ENCODE data around the gene DMXL1.

Gene DMXL1

DNA sequence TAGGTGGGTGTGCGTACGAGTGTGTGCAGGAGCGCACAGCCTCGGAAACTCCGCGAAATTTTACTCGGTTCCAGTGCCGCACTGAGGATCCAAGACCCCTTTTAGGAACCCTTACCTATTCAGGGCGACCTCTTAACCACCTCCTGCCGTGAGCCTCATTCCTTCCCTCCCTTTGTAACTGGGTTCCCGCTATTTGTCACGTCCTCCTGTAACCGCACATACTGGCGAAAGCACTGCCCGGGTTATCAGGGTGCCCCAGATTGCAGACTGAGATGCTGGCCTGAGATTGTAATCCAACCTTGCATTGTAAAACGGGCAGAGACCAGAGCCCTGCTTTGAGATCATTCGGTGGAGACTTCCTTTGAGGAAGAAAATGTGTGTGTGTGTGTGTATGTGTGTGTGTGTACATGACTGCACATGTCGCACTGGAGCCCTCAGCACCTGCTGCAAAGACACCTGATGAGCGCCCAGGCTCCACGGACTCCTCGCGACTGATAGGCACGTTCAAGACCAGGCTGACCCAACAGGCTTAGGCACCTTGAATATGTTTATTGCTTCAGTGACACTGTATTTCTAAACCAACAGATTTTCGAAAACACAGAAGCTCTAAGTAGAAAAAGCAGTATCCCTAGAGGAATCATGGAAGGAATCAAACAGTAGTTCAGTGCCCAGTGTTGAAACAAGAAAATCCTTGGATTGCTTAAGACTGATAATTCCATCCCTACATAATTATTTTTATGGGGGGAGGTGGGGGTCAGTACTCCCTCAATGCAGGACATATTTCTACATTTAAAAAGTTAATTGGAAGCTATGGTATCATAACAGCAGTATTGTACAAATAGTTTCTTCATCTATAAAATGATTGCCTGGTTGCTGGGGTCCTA is 198.4 kb downstream of the DMXL1 start:
- DNase-seq (ENCODE audit: low read depth in 2 of 2), result no peak

DNA sequence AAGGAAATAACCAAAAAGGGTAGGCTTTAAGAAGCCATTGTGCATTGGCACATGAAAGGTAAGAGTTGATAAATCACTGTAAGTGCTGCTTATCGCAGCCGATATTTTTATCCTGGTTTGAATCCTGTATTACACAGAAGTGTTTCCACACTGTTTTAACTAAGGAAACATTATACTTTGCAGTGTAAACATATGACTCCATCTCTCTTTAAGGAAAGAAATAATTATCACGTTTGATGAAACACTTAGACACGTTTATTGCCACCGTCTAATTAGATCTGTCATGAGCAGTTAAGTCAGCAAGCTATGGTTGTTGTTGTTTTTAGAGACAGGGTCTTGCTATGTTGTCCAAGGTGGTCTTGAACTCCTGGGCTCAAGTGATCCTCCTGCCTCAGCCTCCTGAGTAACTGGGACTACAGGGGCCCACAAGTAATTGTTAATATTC is 199.3 kb downstream of the DMXL1 start:
- DNase-seq (ENCODE audit: low read depth in 2 of 2), result no peak

DNA sequence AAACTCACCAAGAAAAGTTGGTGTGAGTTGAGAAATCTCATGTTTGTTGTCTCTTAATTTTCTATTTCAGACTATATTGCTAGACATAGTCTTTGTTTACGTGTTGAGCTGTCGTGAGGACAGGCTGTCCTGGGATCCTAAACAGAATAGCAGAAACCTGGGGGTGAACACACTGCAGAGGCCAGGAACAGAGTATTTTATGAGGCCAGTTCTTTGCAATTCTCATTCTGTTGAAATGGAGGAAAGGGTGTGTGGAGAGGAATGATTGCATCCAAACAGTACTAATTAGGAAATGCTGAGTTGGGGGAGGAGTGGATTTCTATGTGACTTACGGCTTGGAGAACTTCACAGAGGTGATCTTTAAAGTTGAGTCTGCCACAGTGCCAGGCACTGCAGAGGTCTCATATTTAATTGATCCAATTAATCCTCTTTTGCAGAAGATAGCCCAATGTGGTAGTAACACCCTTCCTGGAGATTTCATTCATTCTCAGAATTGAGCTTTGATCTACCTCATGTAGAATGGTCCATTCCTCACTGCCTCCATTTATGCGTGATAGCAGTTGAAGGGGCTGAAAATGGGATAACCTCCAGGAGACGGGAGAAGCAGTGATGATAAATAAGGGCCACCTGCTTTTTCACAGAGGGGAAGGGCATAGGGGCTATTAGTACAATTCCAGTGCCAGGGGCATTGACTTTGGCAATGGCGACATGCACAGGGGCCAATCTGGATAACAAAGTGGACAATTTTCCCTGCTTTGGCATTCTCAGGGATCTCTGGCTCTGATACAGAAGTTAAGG is 200.3 kb downstream of the DMXL1 start:
- no peak for DNase-seq (ENCODE audit: low read depth in 2 of 2)

DNA sequence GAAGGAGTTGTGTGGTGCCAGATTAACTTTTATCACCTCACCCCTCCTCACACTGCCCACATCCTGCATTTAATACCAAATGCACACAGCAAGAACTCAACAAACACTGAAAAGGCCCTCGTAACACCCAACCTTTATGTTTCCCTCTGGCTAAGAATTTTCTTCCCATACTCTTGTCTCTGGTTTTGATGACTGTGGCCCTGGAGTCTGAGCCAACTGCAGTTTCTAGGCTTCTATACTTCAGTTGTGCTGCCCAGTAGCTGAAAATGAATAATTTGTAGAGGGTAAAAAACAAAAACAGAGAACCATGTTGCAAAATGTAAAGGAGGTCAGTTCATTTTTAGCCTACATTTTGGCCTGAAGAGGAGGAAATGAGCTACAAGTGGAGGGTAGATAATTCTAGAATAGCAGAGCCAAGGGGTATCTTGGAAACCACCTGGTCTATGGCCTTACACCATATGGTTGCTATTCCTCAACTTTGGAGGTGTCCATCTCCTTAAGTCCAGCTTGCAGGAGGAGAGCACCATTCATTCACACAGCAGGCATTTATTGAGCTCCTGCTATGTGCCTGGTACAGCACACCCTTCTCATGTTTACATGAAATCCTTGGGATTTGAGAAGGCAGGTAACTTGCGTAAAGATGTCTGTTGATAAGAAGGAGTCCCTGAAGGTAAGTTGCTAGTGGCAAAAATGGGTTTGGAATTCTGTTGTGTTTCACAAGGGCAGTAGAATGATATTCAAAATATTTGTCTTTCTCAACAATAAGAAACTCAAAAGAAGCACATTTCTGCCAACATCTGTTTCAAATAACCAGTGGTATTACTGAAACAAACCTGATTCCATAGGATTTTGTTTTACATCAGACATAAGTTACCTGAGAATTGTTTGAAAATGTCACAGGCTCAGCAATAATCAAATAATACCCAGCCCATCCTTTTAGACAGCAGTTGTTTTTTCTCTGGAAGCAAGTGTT is 201.2 kb downstream of the DMXL1 start:
- no peak for DNase-seq (ENCODE audit: low read depth in 2 of 2)

DNA sequence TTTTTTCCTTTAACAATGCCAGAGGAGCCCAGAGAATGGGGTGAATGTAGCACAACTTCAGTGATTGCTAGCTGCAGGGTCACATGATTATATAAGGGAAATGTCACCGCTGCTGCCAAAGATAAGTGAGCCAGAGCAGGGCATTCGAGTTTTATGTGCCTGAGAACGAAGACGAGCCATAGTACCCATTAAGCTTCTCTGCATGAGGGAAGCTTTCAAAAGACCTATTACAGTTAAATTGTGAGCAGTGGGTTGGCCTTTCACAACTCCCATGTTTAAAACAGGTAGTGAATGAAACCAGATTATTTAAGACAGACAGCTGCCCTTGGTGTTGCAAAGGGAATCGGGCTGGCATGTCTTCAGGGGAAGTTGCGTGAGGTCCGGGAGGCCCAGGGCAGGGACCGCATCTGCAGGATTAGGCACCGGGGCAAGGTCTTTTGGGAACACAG is 202.5 kb downstream of the DMXL1 start:
- DNase-seq (ENCODE audit: low read depth in 2 of 2), result no peak

DNA sequence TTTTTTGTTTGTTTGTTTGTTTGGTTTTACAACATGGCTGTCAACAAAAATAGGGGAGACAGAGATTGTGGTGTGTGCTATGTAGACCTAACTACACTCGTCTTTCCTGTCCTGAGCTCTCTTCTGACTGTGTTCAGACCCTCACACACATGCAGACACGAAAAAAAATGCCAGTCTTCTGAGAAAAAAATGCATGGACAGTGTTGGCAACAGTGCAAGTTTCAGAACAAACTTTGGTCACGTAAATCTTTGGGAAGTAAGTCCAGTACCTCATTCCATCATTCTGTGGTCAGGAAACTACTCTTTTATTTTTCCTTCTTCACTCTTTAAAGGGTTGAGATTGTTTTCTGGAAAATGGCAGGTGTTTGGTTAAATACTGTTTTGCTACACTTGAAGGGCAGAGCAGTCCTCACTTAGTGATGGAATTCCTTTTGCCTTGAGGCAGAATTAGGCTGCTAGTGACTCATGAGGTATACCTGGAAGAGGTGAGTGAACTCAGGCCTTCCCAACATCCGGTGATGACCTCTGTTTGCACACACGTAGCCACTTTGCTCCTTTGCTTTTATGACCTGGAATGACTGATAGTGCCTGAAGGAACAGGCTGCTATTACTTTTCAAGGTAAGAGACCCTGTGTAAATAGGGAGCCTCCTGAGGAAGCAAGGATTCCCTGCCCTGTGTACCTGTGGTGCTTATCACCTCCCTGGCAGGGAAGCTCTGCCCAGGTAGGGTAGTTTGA is 203.3 kb downstream of the DMXL1 start:
- no peak for DNase-seq (ENCODE audit: low read depth in 2 of 2)

DNA sequence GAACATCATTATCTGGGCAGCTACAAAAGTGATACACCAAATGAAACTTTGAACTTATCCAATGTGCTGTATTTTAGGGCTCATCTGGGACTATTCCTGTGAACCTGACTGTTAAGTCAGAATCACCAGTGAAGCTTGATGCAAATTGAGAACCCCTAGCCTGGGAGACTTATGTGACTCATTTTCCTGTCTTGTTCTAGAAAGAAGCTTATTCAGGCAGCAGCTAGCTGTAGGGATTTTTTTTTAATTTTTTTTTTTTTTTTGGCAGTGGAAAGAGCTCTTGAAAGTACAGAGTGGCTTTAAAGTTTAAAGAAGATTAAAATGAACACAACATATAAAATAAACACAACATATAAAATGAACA is 203.9 kb downstream of the DMXL1 start:
- DNase-seq (ENCODE audit: low read depth in 2 of 2), result no peak

DNA sequence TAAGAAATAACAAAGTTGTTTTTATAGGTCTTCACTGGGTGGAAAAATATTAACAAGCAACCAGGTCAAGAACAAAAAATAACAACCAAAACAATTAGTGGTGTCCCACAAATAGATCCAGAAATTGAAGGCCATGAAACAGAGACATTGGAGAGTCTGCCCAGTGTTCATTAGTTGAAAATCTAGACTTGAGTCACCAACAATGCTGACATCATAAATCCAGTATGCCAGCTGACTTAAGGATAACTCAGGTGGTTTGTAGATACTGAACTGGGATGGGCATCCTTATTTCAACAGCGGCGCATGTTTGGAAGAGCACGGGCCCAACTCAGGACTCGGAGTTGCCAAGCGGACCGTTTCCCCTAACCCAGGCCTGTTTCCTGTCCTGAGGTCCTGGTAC is 204.3 kb downstream of the DMXL1 start:
- no peak for DNase-seq (ENCODE audit: low read depth in 2 of 2)

DNA sequence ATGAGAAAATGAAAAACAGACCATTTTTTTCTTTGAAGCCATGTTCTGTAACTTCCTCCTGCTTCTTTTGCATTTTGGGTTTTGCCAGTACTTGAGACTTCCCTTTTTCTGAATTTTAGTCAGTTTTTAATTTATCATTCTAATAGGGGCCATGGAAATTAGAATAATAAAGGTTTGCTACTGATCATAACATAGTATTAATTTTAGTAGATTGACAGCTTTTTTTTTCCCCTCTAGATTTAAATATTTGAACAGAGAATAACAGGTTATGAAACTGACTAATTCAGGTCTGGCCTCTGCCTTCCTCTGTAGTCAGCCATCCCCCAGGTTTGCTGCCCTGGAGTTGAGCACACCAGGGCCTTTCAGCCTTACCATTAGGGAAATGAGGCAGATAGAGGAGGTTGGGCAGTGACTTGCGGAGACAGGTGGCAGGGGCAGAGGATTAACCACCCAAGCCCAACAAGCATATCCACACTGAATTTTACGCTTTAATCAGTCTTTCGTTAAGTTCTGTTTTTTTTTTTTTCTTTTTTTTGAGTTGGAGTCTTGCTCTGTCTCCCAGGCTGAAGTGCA is 204.8 kb downstream of the DMXL1 start:
- DNase-seq (ENCODE audit: low read depth in 2 of 2), result no peak

DNA sequence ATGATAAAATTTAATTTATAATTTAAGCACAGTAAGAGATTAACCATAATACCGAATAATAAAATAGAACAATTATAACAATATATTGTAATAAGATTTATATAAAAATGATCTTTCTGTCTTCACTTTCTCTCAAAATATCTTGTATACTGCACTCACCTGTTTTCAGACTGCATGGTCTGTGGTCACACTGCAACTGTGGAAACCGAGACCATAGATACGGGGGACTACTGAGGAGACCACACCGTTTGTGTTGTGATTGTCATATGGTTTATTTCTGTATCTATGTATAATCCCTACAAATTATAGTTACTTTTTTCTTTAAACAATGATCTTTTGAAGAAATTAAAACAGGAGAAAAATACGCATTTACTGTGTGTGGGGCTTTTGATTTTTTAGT is 206.1 kb downstream of the DMXL1 start:
- no peak for DNase-seq (ENCODE audit: low read depth in 2 of 2)

DNA sequence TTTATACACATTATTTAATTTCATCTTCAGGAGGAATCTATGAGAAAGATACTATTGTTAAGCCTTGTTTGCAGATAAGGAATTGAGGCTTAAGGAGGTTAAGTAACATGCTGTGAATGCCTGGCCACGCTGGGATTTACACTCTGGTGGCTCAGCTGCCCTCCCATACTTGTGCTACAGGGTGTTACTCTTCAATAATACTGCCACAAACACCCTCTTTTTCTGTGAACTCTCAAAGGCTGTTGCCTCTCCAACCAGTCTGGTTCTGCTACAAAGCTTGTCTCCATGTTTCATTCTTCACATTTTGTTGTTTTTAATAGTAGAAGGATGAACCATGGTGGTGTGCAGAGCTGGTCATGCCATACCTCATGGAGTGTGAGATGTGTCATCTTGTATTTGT is 208.2 kb downstream of the DMXL1 start:
- no peak for DNase-seq (ENCODE audit: low read depth in 2 of 2)

DNA sequence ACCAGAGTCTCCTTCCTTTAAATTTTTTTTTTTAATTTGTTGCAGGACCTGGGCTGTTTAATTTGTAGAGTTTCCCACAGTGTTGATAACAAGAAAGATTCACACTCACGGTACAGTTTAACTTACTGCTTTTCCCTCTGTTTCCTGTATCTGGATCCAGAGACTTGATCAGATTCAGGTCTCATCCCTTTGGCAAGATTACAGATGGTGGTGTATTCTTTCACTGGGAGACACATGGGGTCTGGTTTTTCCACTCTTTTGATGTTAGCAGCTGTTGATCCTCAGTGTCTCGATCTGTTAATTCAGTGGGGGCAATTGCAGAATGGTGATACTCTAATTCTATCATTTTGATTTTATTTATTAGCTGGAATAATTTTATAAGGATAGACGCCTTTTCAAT is 209.5 kb downstream of the DMXL1 start:
- no peak for DNase-seq (ENCODE audit: low read depth in 2 of 2)

DNA sequence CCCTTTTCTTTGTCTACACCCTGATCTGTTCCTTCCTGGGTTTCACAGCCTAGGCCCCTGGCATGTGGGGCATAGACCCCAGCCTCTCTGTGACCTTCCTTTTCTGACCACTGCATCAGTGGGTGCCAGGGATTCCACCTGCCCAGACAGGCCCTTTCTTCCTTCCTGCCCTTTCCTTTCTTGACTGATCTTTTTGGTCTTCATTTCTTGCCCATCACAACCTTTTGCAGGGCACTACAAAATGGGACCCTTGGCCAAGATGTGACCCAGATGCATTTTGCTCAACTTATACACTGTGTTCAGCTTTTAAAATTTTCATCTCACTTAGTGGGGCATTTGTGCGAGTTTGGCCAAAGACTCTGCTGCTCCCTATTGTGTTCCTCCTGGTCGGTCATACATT is 211.7 kb downstream of the DMXL1 start:
- DNase-seq (ENCODE audit: low read depth in 2 of 2), result no peak

DNA sequence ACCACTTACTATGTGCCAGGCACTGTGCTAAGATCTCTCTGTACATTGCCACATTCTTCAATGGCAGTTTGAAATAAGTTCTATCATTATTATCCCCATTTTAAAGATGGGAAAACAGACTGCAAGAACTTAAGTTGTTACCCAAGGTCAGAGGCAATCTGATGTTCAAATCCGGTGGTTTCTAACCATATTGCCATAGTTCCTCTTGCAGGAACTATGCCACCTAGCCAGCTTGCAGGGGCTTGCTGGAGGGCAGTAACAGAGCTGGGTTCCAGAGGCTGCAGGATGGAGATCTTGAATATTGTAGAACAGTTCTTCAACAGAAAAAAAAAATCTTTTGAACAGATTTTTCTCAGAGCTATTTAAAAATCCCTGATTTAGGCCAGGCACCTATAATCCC is 213.1 kb downstream of the DMXL1 start:
- no peak for DNase-seq (ENCODE audit: low read depth in 2 of 2)

DNA sequence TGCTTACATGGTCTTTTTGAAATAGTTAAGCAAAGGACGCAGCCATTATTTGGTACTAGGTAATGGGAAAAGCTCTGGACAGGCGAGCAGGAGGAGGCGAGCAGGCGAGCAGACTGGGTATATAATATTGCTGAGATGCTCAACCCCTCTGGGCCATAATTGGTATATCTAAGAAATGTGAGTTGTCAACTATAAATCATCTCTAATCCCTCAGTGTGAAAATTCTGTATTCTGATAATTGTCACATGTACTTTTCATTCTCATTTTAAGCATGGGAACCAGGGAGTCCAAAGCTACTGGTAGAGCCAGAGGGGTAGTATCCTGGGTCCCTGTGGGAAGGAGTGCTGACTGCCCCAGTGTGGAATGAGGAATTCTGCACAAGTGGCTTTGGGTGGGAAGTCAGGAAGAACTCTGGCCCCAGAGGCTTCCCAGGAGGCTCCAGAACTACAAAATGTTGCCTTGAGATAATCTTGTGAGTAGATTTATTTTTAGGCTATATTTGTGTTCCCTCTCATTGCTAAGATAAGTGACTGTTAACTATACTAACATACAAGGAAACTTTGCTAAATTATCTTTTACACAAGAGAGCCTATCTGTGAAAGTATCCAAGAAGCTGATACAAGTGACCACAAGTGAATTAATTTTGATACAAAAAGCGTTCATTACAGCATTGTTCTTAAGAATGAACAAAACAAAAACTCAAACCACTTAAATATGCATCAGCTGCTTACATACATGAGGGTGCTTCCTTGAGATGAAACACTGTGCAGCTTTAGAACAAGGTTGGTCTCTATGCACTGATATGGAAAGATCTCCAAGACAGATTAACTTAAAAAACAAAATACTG is 214.4 kb downstream of the DMXL1 start:
- DNase-seq (ENCODE audit: low read depth in 2 of 2), result no peak

DNA sequence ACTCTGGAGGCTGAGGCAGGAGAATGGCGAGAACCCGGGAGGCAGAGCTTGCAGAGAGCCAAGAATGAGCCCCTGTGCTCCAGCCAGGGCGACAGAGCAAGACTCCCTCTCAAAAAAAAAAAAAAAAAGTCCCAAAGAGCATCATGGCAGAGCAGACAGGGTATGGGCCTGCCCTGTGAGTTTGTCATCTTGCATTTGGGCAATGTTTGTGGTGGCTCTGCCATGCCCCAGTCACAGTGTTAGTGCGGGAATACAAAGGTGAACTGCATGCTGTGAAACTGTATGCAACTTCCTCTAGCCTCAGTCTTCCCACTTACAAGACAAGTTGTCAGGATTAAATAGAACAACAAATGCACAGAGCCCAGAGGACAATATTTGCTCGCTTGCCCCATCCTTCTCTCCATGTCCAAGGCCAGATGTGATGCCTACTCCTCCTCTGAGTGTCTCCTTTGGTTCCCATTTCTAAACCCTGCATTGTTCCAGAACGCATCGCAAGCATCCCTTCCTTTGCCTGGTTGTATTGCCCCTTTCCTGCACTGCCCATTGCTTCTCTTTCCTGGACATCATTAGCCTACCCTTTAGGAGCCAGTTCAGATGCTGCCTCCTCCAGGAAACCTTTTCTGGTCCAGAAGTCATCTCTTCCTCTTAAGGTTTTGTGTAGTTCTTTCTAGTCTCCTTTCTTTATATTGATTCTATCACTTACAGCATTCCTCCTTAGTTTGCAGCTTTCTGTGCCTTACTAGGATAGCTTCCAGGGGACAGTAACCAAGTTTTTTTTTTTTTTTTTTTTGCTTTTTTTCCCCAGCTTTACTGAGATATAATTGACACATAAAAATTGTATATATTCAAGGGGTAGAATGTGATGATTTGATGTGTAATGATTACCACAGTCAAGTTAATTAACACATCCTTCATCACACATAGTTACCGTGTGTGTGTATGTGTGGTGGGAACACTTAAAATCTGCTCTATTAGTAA is 215.9 kb downstream of the DMXL1 start:
- DNase-seq (ENCODE audit: low read depth in 2 of 2), result no peak

DNA sequence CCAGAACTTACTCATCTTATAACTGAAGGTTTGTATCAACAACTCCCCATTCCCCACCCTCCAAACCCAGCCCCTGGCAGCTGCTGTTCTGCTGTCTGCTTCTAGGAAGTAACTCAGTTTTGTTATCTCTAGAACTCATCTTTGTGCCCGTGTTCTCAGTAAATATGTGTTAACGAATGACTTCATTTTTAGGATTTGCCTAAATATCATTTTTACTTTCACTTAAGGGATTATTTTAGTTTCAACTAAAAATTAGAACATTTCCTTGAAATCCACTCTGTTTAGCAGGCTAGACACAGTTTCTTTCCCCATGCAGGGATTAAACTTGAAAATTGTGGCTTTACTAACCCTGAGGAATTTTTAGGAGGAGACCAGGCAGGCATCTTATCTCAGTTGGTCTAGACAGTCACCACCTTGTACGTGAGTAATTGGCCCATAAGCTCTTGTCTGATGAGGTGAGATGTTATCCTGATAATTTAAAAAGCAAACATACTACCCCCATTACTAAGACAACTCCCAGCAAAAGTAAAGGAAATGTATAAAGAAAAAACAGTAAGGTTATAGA is 216.7 kb downstream of the DMXL1 start:
- no peak for DNase-seq (ENCODE audit: low read depth in 2 of 2)

DNA sequence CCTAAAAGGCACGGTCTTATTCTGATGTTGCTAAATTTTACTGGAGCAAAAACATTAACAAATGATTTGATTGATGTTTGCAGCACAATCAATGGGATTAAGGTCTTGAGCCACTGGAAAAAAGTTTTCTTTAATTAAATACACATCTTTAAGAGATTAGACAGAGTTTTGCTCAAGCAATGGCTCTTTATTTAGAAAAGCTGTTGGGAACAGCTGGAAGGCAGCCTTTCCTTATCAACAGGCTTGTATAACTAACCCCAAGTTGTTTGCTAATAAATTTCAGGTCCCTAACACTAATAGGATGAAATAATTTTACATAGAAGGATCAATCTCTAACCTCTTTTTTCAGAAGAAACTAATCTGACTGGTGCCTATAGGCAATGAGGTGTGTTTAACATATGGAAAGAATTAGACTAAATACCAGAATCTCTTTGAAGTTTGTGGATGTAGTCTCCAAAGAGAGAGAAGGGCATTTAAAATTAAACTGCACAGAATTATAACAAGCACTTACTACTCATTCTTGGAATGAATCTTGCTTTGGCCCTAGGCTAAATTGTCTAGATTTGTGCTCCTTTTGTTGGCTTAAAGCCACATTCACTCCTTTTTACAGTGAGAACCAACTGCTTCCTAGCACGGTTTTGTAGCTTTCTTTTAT is 217.6 kb downstream of the DMXL1 start:
- DNase-seq (ENCODE audit: low read depth in 2 of 2), result no peak

Data from stimulated activated CD4-positive, alpha-beta T cell treated with anti-CD3 and anti-CD28 coated beads, Interleukin-12 subunit alpha, Interleukin-12 subunit beta, amount 100 ng/mL, for 24 hours (primary cell).